Mammary epithelial cell (primary cell): ENCODE measurements around the gene PRKCH.

ENCODE experiments used
- CTCF ChIP-seq, 2 donors: IDR thresholded peaks in 1 of 2; conservative IDR thresholded peaks in 1 of 2; 2 replicates each; pipeline ENCODE4 v1.5.1; 2011 to 2012; ENCODE audit warnings: inconsistent platforms in 2 of 2, low read length in 2 of 2, mild to moderate bottlenecking in 2 of 2, control low read depth in 1 of 2, low read depth in 1 of 2; ENCODE audit not compliant: insufficient read depth in 1 of 2; ENCODE audit errors: extremely low read depth in 1 of 2
- EZH2 ChIP-seq: IDR thresholded peaks from 2 replicates; pipeline ENCODE4 v1.6.1; 2012; ENCODE audit warnings: low read length, inconsistent platforms, borderline replicate concordance

GRCh38 chr14:61416591-61416990, 95.2 kb downstream of the PRKCH start:
- TF ChIP-seq CTCF (conservative IDR thresholded peaks at IDR 0.05 in 1 of 2, IDR thresholded peaks at IDR 0.05 in 1 of 2; ENCODE audit: extremely low read depth in 1 of 2, insufficient read depth in 1 of 2, low read depth in 1 of 2, low read length in 2 of 2) (no peak), EZH2 (no peak)
